A673 (cell line): ENCODE data around the gene FGFR4.

Source experiments
- EZH2 ChIP-seq: fragments of 200-600 bp; sonication (generic); IDR thresholded peaks from 2 replicates; pipeline ENCODE4 v1.6.1; 2017; ENCODE audit warnings: borderline replicate concordance, low read depth, mild to moderate bottlenecking, mixed read lengths, antibody characterized with exemption, low read length; ENCODE audit not compliant: poor library complexity, severe bottlenecking
- TF ChIP-seq, protein P1 (sequence below): fragments of 300-800, 200-600 bp; sonication (generic); conservative IDR thresholded peaks from 2 replicates; pipeline ENCODE4 v1.5.1; 2017; ENCODE audit warnings: low read depth, mild to moderate bottlenecking, antibody characterized with exemption, low read length, moderate library complexity, mixed read lengths

DNA sequence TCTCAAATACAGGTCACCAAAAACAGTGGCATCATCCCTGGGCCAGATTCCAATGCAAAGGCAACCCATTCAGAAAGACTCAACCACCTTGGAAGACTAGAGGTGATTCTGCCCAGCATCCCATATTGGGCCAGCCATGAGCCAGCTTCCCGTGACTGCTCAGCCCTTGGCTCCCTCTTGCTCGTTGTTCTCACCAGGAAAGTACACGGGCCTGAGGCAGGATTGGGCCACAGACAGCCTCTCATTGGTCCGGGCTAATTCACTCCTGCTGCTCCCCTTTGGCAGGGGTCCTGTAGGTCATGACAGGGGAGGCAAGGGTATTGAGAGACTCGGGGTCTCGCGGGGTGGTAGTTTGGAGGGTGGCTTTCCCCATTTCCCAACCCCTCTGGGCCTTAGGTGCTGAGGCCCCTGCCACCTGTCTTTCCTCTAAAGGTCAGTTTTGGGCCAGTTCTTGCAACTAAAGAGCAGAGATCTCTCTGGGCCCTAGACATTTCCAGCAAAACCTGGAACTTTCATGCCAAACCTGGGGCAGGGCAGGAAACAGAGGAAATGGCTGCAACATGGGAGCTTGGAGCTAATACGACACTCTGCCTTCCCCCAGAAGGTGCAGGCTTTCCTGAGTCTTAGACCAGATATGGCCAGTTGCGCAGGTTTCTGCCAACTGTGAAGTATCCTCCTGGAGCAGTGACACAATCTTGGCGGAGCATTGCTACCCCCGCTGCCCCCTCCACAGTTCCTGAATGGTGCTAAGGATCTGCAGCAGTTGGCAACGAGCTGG is 22.0 kb upstream of the FGFR4 start:
- TF ChIP-seq, protein P1, sequence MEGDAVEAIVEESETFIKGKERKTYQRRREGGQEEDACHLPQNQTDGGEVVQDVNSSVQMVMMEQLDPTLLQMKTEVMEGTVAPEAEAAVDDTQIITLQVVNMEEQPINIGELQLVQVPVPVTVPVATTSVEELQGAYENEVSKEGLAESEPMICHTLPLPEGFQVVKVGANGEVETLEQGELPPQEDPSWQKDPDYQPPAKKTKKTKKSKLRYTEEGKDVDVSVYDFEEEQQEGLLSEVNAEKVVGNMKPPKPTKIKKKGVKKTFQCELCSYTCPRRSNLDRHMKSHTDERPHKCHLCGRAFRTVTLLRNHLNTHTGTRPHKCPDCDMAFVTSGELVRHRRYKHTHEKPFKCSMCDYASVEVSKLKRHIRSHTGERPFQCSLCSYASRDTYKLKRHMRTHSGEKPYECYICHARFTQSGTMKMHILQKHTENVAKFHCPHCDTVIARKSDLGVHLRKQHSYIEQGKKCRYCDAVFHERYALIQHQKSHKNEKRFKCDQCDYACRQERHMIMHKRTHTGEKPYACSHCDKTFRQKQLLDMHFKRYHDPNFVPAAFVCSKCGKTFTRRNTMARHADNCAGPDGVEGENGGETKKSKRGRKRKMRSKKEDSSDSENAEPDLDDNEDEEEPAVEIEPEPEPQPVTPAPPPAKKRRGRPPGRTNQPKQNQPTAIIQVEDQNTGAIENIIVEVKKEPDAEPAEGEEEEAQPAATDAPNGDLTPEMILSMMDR = no peak
- no peak for TF ChIP-seq EZH2
